Left lung (tissue), 10 donors: ENCODE results near the gene CDK11A. TPM values are rescaled to one million over a fixed set of nuclear protein-coding genes. Genes with fewer than 3 reads are reported as not detected.

Experiments
- ATAC-seq: fragments of 200-7000 bp; cut with Tn5 transposase; one replicate; pipeline ENCODE4 v1.9.1; 2020; ENCODE audit warnings: moderate library complexity
- DNase-seq, 4 donors: peaks; one replicate each; pipeline ENCODE4 v3.0.0-alpha.2; 2013 to 2020
- H3K27ac ChIP-seq, 2 donors: fragments of 200-600 bp; sonication (generic) in 1 of 2; one replicate each; pipeline versions ENCODE4 v1.5.0 to v1.8.0; 2020 to 2021
- H3K27me3 ChIP-seq, 2 donors: fragments of 200-600 bp; sonication (generic) in 1 of 2; one replicate each; pipeline versions ENCODE4 v1.5.0 to v1.8.0; 2020 to 2021
- H3K36me3 ChIP-seq, 2 donors: fragments of 200-600 bp; sonication (generic) in 1 of 2; one replicate each; pipeline versions ENCODE4 v1.5.0 to v1.8.0; 2020 to 2021
- H3K4me1 ChIP-seq, 2 donors: fragments of 200-600 bp; one replicate each; pipeline ENCODE4 v1.8.0; 2021
- H3K4me3 ChIP-seq, 2 donors: fragments of 200-600 bp; sonication (generic) in 1 of 2; one replicate each; pipeline versions ENCODE4 v1.5.0 to v1.8.0; 2020 to 2021; ENCODE audit warnings: mild to moderate bottlenecking in 1 of 2
- H3K9me3 ChIP-seq, 2 donors: fragments of 200-600 bp; sonication (generic) in 1 of 2; one replicate each; pipeline versions ENCODE4 v1.5.0 to v1.8.0; 2020 to 2021
- intact Hi-C, 2 donors: fragments of 100-400 bp; cut with DNase I; formaldehyde crosslinking; loops; one replicate each; pipeline versions ENCODE4 v1.11.2 to v1.14.2; 2022
- polyA plus RNA-seq, 6 donors: library from polyadenylated mRNA; unstranded; fragments of 120-200 nt; gene quantifications; one replicate each; pipeline ENCODE4 v1.2.1, GENCODE V29; 2013; ENCODE audit not compliant: insufficient read length in 6 of 6
- total RNA-seq, 2 donors: library from RNA; stranded (reverse); fragmentation: NEBNext Ultra II Directional; extraction: Animal tissue kit (Norgen Biotek cat#: 25700); gene quantifications; one replicate each; pipeline ENCODE4 v1.2.1, GENCODE V29; 2021
- TF ChIP-seq, protein P1 (sequence below), 2 donors: fragments of 200-600 bp; sonication (generic) in 1 of 2; IDR thresholded peaks; one replicate each; pipeline versions ENCODE4 v1.5.0 to v1.8.0; 2021; ENCODE audit warnings: antibody characterized with exemption in 2 of 2
- donor health status: DM: no; HTN: yes; CAD: no.
- donor health status: DM: no; HTN: no; CAD: no.

The CDK11A gene
- total and polyA plus RNA-seq, 8 donors, result 21.1 to 45.7 (median 37.8) TPM

DNA sequence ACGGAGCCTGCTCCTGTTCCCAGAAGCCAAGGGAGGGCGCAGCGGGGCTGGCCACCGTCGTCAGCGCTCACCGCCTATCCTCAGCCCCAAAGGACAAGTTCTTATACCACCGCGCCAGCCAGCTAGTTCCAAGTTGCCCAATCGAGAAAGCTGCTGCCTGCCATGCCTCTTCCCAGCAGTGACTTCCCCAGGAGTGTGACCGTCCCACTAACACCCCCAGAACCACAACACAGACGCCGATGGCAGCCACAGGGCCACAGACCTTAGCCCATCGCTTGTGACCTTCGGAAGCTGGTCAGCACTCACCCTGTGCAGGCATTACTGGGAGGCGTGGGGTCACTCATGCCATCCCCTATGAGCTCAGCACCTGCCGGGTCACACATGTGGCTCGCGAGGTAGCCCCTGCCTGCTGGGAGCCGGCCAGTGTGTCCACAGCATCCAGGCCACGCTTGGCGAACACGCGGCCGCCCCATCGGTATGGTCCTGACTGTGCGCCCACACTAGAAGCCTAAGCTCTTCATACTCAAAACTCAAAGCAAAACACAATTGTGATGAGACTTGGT, 34.0 kb upstream of the CDK11A start:
- intact Hi-C loops, result no loop called here
- H3K27ac ChIP-seq, result peak overlapping the region; percentile 63 to 71
- TF ChIP-seq, protein P1, sequence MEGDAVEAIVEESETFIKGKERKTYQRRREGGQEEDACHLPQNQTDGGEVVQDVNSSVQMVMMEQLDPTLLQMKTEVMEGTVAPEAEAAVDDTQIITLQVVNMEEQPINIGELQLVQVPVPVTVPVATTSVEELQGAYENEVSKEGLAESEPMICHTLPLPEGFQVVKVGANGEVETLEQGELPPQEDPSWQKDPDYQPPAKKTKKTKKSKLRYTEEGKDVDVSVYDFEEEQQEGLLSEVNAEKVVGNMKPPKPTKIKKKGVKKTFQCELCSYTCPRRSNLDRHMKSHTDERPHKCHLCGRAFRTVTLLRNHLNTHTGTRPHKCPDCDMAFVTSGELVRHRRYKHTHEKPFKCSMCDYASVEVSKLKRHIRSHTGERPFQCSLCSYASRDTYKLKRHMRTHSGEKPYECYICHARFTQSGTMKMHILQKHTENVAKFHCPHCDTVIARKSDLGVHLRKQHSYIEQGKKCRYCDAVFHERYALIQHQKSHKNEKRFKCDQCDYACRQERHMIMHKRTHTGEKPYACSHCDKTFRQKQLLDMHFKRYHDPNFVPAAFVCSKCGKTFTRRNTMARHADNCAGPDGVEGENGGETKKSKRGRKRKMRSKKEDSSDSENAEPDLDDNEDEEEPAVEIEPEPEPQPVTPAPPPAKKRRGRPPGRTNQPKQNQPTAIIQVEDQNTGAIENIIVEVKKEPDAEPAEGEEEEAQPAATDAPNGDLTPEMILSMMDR (IDR thresholded peaks at IDR 0.05), result no peak
- H3K4me3 ChIP-seq, result no peak overlapping the region
- peaks cover 5 to 33% of the 10 kb centered on the region in 2 donors for H3K4me1 ChIP-seq
- H3K36me3 ChIP-seq, result peaks cover 0 to 98% of the 10 kb centered on the region in 2 donors
- no peaks in the 10 kb centered on the region for H3K9me3 ChIP-seq
- no peak for ATAC-seq
- H3K27me3 ChIP-seq, result no peaks in the 10 kb centered on the region
- DNase-seq, result peak in 1 of 4 donors; percentile 75

DNA sequence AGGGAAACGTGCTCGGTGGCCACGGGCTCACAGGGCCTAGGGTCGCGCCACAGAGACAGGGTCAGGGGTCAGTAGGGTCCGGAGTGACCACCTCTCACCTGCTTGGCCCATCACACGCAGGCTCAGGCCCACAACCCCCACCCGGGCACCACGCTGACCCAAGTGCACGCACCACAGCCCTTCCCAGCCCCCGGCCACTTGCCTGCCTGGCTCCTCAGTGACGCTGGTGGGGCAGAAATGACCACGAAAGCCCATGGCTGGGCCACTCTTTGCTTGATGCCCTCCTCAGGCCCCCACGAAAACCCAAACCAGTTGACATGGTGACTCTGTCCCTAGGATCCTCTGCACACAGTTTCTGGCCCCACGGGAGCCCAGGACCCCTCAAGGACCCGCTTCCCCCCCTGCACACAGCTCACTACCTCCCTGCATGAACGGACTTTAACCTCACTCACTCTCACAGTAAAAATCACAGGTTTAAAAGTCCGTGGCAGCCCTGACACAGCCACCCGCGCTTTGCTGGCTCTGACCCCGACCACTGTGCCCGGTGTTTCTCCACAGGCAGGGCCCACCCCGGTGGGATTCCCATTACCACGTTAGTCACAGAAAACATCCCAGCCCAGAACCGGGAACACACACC, 33.4 kb upstream of the CDK11A start:
- TF ChIP-seq, protein P1 (IDR thresholded peaks at IDR 0.05), result no peak
- ATAC-seq (no peak), DNase-seq (peak in 1 of 4 donors; percentile 58)
- Histone ChIP-seq H3K36me3 (peaks cover 0 to 98% of the 10 kb centered on the region in 2 donors), H3K4me3 (no peak overlapping the region), H3K27me3 (no peaks in the 10 kb centered on the region), H3K4me1 (peaks cover 5 to 29% of the 10 kb centered on the region in 2 donors), H3K9me3 (no peaks in the 10 kb centered on the region), H3K27ac (peak overlapping the region; percentile 63 to 71)
- intact Hi-C loops, result no loop called here

DNA sequence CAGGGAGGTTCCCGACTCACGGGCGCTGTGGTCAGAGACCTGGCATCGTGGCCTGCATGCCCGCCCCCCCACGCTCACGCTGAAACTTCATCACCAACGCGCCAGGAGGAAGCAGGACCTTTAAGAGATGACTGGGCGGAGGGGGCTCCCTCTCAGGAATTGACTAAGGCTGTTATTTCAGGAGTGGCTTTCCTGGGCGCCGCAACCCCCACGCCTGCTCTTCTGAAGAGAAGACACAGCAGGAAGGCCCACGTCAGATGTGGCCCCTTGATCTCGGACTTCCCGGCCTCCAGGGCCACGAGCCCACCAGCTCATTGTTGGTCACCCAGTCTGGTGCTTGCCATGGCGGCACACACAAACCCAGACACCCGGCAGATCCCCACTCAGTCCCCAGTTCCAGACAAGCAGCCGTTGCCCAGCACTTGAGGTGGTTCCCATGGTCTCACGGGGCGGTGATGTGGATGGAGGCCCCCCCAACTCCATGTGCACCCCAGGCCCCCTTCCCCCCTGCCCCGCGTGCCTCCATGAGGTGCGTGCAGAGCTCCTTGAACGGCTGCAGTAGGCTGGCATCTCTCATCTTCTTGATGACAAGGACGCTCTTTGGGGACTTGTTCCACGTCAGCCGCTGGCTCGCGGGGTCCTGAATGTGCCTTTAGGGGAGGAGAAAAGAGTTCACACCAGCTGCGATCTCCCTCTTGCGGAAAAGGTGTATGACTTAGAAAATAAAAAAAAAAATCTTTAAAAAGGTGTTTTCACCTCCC, 32.7 kb upstream of the CDK11A start:
- Histone ChIP-seq H3K36me3 (peaks cover 0 to 96% of the 10 kb centered on the region in 2 donors), H3K9me3 (no peaks in the 10 kb centered on the region), H3K27me3 (no peaks in the 10 kb centered on the region), H3K4me1 (peaks cover 5 to 29% of the 10 kb centered on the region in 2 donors), H3K27ac (no peak overlapping the region), H3K4me3 (no peak overlapping the region)
- no peak for ATAC-seq
- TF ChIP-seq, protein P1 (IDR thresholded peaks at IDR 0.05), result no peak
- intact Hi-C loops, result no loop called here
- peak in 1 of 4 donors; percentile 70 for DNase-seq

DNA sequence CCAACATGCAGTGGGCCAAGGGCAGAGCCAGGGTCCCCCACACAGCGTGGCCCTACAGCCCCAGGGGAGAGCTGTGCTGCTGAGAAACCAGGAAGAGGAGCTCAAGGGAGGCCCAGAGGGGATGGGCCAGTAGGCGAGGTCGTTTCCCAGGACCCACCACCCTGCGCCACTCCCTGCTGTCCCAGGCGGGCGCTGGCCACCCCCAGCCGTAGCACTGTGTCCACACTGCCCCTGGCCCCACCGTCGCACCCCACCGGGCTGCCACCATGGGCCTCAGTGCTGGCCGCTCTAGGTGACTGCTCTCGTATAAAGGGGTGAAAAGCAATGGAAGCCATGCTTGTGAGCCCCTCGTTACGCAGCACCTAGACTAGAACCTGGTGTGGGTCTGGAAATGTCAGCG, 31.7 kb upstream of the CDK11A start:
- TF ChIP-seq, protein P1 (IDR thresholded peaks at IDR 0.05), result no peak
- intact Hi-C loops, result no loop called here
- ATAC-seq, result no peak
- Histone ChIP-seq H3K4me3 (no peak overlapping the region), H3K4me1 (peaks cover 5 to 29% of the 10 kb centered on the region in 2 donors), H3K9me3 (no peaks in the 10 kb centered on the region), H3K27ac (no peak overlapping the region), H3K27me3 (no peaks in the 10 kb centered on the region), H3K36me3 (peaks cover 0 to 86% of the 10 kb centered on the region in 2 donors)
- no peak for DNase-seq

DNA sequence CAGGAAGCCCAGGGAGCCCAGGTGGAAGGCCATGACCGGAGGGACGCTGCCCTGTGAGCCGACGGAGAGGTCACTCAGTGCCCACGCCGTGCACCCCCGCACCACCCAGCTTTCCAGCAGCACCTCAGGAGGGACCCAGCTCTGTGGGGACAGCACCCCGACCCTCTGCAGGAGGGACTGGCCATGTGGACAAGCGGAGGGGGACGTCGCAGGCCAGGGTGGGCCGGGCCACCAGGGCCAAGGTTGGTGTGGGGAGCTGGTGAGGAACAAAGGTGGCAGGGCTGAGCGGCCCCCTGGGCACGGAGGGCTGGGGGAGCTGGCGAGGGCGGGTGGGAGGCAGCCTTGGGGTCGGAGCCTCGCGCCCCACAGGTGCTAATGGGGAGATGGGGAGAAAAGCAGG, 31.3 kb upstream of the CDK11A start:
- Histone ChIP-seq H3K9me3 (no peaks in the 10 kb centered on the region), H3K36me3 (peaks cover 0 to 82% of the 10 kb centered on the region in 2 donors), H3K4me3 (no peak overlapping the region), H3K27ac (no peak overlapping the region), H3K4me1 (peaks cover 5 to 29% of the 10 kb centered on the region in 2 donors), H3K27me3 (no peaks in the 10 kb centered on the region)
- intact Hi-C loops, result no loop called here
- no peak for ATAC-seq
- peak in 1 of 4 donors; percentile 58 for DNase-seq
- TF ChIP-seq, protein P1 (IDR thresholded peaks at IDR 0.05), result no peak
